HG02938 (cell line): ENCODE data around the gene PKP1.

Experiments
- ATAC-seq: cut with Tn5 transposase; IDR thresholded peaks from one replicate; pipeline ENCODE4 v1.9.1; 2021; ENCODE audit warnings: mild to moderate bottlenecking, moderate library complexity; ENCODE audit not compliant: unreplicated experiment

The PKP1 gene

DNA sequence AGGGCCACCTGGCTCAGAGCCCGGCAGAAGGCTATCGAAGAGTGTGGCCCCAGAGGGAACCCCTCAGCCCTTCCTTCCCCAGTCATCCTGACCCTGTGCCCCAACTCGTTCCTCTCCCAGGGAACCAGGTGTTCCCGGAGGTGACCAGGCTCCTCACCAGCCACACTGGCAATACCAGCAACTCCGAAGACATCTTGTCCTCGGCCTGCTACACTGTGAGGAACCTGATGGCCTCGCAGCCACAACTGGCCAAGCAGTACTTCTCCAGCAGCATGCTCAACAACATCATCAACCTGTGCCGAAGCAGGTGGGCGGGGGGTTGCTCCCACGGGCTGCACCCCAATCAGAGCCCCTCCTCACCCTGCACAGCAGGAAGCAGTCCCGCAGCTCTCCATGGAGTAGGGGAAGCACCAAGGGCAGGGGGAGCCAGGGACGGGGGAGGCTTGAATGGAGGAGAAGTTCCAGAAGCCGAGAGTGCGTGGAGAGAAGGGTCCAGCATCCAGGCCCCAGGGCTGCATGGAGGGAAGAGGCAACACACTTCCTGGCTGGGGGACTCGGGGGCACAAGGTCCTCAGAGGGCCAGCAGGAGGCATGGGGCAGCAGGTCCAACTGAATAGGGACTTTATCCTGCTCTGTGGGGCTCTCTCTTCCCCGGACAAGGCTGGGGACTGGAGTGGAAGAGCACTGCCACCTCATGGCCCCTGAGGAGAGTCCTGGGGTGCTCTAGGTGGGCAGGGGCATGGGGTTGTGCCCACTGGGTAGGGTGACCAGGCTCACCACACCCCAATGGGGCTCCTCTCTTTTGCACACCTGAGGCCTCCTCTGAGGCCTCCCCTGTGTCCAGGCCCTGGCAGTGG, 41.7 kb downstream of the PKP1 start:
- ATAC-seq: no peak

- ATAC-seq: no peak
Measured at GRCh38 chr1:201325678-201326060, 42.4 kb downstream of the PKP1 start.

DNA sequence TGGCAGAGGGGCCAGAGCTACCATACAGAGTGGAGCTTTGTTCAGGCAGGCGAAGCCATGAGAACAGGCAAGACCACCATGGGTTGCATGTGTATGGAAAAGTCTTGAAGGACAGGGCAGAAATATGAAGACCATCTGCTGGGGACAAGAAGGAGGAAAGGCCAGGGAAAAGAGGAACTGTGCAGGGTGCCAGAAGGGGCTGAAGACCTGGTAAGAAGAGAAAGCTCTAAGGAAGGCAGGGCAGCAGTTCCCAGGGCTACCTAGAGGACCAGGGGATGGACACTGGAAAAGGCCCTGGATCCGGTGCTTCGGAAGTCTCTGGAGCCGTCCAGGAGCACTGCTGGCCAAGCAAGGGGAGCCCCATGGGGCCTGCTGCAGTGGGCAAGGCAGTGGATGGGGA, 43.4 kb downstream of the PKP1 start:
- ATAC-seq: no peak

- ATAC-seq: no peak
Measured at GRCh38 chr1:201327687-201328240, 44.5 kb downstream of the PKP1 start.

- no peak for ATAC-seq
Measured at GRCh38 chr1:201328576-201328975, 45.3 kb downstream of the PKP1 start.

DNA sequence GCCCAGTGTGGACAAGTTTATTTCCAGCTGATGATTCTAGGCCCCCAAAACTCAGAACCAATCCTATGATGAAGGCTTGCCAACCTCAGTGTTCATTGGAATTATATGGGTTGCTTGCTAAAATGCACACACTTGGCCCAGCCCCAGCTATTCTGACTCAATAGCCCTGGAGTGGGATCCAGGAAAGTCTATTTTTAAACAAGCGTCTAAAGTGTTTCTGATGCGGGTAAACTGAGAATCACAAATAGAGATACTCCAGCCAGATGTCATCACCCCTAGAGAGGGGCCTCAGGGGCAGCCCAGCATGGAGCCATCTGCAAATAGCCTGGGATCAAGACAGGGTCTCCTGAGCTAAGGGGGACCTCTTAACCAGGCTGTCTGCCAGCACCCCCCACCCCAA, 46.0 kb downstream of the PKP1 start:
- no peak for ATAC-seq

- no peak for ATAC-seq
Measured at GRCh38 chr1:201329801-201330200, 46.5 kb downstream of the PKP1 start.

DNA sequence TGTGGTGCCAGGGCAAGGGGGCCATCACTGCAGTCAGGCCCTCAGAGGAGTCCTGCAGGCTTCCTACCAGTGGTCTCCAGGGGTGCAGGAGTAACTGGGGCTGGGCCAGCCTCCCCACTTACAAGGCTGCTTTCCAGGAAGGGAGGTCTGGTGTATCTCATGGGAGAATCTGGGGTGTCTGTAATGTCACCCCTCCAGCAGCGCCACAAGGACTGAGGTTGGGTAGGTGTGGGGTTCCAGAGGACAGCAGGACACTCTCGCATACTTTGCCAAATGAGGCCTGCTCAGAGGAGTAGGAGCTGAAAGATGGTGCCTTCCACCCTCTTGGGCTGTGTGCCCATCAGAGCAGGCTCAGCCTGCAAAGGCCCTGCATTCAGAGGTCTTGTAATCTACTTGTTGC, 47.2 kb downstream of the PKP1 start:
- ATAC-seq: no peak

- ATAC-seq: no peak
Measured at GRCh38 chr1:201331166-201331565, 47.9 kb downstream of the PKP1 start.

DNA sequence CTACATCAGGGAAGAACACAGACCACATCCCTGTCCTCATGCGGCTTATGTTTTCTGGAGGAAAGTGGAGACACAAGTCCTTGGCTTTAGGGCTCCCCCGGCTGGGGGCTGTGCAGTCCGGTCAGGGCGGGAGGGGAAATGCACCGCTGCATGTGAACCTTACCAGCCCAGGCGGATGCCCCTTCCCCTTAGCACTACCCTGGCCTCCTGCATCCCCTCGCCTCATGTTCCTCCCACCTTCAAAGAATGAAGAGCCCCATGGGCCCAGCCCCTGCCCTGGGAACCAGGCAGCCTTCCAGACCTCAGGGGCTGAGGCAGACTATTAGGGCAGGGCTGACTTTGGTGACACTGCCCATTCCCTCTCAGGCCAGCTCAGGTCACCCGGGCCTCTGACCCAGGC, 48.7 kb downstream of the PKP1 start:
- ATAC-seq: no peak

GRCh38 chr1:201332616-201333335, 49.5 kb downstream of the PKP1 start:
- ATAC-seq: no peak

DNA sequence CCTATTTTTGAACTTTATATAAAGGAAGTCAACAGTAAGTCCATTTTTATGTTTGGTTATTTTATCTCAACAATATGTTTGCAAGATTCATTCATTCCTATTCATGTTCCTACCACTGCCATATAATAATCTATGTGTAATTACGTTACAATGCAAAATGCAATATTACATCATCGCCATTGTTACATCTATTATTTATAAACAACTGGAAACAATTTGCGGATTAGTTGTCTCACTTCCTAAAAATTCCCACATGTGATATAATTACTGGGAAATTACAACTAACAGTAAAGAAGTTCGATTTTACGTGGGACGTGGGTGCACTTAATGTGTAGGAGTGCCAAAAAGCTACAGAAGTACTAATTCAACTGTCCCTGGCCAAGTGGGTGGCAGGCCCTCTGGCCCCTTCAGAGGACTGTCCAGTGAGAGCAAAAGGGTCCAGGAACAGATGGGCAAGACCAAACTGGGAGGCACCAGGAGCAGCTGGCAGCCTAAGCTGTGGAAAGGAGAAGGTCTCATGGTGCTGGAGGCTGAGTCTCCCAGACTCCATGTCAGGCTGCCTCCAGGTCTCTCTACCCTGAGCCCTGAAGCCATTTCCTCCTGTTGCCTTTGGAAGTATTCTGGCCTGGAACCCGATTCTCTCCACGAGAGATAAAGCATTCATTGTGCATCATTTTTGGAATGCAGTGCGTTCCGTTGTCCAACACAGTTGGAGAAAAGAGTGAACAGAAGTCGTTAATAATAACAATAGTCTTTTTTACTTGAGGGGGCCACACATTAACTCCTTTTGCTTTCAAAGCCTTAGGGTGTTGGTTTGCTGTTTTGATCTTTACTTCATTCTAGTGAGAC, 51.2 kb downstream of the PKP1 start:
- ATAC-seq: no peak

GRCh38 chr1:201335174-201335870, 52.0 kb downstream of the PKP1 start:
- ATAC-seq: no peak

GRCh38 chr1:201335901-201336300, 52.6 kb downstream of the PKP1 start:
- no peak for ATAC-seq

GRCh38 chr1:201336711-201337450, 53.6 kb downstream of the PKP1 start:
- no peak for ATAC-seq

GRCh38 chr1:201341377-201341776, 58.1 kb downstream of the PKP1 start:
- ATAC-seq: no peak

GRCh38 chr1:201344206-201345080, 61.1 kb downstream of the PKP1 start:
- no peak for ATAC-seq

- no peak for ATAC-seq
Measured at GRCh38 chr1:201345081-201345355, 61.7 kb downstream of the PKP1 start.

GRCh38 chr1:201346337-201346939, 63.1 kb downstream of the PKP1 start:
- no peak for ATAC-seq
